ENCODE measurements around the gene TTLL10.

TTLL10 gene

DNA sequence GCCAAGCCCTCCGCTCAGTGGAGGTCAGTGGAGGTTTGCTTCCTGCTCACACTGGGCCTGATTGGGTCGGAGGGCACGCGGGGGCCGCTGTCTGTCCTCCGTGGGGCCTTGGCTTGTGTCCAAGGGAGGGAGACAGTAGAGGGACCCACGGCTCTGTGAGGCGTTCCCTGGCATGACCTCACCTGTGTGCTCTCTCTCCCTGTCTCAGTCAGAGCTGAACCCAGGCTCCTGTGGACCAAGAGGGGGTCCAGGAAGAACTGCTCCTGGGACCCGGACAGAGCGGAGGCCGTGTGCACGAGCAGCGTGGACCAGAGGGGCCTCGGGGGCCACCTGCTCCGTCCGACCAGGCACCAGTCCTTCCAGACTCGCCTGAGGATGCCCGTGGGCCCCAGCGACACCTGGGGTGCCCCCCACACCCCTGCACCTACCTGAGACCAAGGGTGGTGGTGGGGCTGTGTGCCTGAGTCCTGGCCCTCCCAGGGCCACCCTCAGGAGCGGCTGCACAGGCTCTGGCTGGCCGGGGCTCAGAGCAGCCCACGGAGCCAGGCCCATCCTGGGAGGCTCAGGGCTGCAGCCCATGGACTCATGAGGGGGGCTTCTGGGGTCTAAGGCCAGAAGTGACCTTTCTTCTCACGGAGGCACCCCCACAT, 13.3 kb upstream of the TTLL10 start:
- DNase-seq = no peak

GRCh38 chr1:1161078-1161682, 12.5 kb upstream of the TTLL10 start:
- DNase-seq = no peak

GRCh38 chr1:1161683-1162079, 12.0 kb upstream of the TTLL10 start:
- DNase-seq = no peak

DNA sequence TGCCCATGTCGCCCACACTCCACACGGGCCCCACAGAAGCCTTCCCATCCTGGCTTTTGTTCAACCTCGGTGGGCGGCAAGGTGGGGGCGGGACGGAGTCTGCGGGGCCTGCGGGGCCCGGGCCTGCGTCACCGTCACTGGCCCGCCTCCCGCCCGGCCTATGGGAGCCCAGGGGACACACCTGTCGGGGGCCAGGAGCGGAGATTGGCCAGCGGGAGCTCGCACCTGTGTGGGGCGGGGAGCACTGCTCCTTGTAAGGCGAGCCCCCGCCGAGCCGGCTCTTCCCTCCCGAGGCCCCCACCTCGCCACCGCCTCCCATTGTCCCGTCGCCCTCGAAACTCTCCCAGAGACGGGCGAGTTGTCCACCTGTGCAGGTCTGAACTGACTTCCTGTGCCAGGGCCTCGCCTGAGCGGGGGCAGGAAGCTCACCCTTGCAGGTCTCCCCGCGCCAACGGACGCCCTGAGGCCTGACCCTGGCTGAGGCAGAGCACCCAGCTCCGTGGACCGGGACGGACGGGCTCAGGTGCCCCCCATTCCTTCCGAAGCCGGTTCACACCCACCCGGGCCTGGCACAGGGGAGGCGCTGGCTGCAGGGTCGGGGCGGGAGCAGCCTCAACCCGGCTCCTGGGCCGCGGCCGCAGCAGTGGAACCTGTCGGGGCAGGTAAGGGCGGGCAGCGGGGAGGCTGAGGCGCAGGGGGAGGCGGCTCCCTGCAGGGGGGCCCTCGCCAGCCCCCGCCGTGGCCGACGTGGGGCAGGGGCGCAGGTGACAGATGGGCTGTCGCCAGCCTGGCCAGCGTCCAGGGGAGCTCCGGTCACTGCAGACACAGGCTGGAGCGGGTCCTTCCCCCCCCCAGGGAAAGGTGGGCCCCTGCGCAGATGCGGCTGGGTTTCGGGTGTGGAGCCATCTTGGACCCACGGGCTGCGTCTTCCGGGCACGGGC, 10.8 kb upstream of the TTLL10 start:
- no peak for DNase-seq

GRCh38 chr1:1163538-1164070, 10.1 kb upstream of the TTLL10 start:
- no peak for DNase-seq

- no peak for DNase-seq
Measured at GRCh38 chr1:1164361-1164700, 9.3 kb upstream of the TTLL10 start.

GRCh38 chr1:1164701-1165451, 8.8 kb upstream of the TTLL10 start:
- no peak for DNase-seq

DNA sequence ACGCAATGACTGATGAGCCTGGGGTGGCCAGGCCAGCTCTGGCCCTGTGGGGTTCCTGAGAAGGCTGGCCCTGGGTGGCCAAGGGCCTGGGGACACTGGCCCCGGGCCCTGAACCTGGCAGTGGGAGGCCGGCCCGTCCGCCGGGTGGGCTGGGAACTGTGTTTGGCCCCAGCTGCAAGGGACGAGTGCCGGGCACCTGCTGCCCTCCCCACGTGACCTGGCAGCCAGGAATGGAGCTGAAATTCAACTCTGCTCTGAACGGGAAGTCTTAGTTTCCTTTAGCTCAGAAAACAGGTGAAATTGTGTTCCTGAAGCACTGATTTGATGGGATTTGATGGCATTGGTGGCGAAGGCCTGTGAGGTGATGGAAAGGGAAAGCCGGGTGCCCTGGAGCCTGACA, 8.2 kb upstream of the TTLL10 start:
- no peak for DNase-seq

DNA sequence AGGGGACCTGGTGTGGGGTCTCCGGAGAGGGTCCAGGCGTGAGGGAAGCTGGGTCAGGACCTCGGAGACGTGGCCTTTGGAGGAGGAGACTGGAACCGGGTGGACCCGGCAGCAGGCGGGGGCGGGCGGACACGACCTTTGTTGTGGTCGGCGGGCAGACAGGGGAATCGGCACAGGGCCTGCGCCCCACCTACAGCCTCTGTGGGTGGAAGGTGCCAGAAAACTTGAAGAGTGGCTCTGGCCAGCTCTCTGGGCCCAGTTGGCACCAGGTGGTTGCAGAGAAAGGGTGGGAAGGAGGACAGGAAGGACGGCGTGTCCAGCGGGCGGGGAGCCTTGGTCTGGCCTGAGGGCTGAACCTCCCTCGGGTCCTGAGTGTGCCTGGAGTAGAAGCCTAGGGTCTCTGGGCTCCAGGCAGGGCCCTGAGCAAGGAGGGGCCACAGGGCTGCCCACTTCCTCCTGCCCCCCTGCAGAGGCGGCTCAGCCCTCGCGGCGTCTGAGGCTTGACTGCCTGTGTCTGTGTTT, 7.7 kb upstream of the TTLL10 start:
- DNase-seq = no peak

DNA sequence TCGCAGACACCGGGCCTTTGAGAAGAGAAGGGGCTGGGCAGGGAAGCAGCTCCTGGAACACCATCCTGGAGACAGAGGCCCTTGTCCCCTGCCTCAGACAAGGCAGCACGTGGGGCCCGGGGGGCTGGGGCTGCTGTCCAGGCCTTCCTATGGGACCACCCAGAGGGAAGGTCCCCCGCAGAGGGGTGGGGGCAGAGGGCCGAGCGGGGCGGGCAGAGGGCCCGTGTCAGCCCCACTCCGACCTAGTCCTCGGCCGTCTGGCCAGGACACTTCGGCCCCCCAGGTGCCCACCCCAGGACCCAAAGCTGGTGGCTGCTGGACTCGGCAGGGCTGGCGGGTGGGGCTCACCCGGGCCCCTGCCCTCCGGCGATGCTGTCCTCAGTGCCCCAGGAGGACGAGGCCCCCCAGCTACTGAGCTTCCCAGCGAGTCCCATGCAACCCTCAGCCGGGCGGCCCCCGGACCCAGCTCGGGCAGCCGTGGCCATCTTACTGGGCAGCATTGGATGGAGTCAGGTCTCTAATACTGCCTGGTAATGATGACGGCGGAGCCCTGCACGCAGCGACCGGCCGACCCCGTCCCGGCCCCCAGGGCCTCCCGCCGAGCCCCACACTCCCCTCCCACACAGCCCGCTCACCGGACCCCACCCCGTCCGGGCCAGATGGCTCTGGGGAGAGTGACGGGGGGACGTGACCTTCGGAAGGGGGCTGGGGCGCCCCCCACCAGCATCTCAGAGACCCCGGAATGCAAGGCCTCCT, 6.9 kb upstream of the TTLL10 start:
- DNase-seq = no peak

DNA sequence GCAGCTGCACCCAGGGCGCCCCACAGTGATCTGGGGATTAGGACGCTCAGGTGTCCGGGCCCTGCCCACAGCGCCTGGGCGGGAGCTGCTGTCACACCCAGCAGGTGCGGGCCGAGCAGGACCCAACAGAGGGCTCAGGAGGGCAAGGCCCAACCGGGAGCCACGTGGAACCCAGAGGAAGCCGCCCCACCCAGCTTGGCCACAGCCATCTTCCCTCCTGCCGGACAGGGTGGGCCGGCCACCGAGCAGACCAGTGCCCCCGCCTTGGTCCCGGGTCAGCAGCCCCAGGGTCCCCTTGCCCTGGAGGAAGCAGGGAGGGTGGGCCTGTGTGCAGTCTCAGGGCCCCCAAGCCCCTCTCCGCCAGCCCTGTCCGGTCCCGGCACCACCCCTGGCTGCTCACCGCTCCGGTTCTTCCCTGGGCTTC, 6.3 kb upstream of the TTLL10 start:
- no peak for DNase-seq

GRCh38 chr1:1167841-1168450, 5.7 kb upstream of the TTLL10 start:
- DNase-seq = no peak

- DNase-seq = no peak
Measured at GRCh38 chr1:1168451-1169411, 4.9 kb upstream of the TTLL10 start.

GRCh38 chr1:1169429-1170214, 4.1 kb upstream of the TTLL10 start:
- no peak for DNase-seq

GRCh38 chr1:1170215-1171091, 3.2 kb upstream of the TTLL10 start:
- no peak for DNase-seq

DNA sequence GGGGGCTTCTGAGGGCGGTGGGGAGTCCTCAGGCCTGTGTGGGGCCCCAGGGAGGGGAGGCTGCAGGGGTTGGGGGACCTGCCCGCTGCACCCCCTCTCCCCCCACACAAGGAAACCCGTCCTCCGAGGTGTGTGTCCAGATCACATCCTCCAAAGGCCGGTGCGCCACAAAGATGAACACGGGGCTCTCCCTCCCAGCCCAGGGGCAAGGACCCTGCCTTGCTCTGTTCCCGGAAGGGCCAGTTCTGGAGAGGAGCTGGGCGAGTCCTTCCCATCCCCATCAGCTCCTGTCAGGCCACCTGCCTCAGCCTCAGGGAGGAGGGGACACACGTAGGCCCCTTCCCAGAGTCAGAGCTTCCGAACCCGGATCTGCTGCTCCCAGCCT, 2.5 kb upstream of the TTLL10 start:
- no peak for DNase-seq

- DNase-seq = no peak
Measured at GRCh38 chr1:1171546-1172340, 1.9 kb upstream of the TTLL10 start.
